Peyer's patch (tissue), 4 donors: ENCODE measurements around the gene CFDP1.

Source experiments
- POLR2A ChIP-seq, 2 donors: fragments of 450-650 bp; IDR thresholded peaks; one replicate each; pipeline ENCODE4 v1.5.1; 2017; ENCODE audit warnings: antibody characterized with exemption in 2 of 2, mild to moderate bottlenecking in 2 of 2, moderate library complexity in 2 of 2
- TF ChIP-seq, protein P1 (sequence below), 6 experiments: fragments of 450-650 bp in 4 of 6; fragments of 200-600 bp in 2 of 6; sonication (generic) in 1 of 6; IDR thresholded peaks; one replicate each; pipeline ENCODE4 v1.5.1; 2017 to 2019; ENCODE audit warnings: antibody characterized with exemption in 6 of 6, mild to moderate bottlenecking in 3 of 6, moderate library complexity in 1 of 6

DNA sequence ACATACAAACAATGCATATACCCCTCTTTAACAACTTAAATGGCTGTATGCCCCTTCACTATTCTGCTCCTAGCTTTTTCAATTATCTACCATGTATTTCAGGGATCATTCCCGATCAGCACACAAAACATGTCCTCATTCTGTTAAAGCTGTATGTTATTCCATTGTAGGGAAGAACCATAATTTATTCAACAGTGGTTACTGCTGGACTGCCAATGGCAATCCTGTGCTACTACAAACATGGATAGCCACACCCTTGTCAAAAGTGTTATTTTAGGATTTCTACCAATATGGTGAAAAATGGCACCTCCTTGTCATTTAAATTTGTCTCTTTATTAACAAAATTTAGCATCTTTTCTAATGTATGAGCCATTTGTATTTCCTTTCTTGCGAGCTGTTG, 96.8 kb downstream of the CFDP1 start:
- TF ChIP-seq, protein P1, sequence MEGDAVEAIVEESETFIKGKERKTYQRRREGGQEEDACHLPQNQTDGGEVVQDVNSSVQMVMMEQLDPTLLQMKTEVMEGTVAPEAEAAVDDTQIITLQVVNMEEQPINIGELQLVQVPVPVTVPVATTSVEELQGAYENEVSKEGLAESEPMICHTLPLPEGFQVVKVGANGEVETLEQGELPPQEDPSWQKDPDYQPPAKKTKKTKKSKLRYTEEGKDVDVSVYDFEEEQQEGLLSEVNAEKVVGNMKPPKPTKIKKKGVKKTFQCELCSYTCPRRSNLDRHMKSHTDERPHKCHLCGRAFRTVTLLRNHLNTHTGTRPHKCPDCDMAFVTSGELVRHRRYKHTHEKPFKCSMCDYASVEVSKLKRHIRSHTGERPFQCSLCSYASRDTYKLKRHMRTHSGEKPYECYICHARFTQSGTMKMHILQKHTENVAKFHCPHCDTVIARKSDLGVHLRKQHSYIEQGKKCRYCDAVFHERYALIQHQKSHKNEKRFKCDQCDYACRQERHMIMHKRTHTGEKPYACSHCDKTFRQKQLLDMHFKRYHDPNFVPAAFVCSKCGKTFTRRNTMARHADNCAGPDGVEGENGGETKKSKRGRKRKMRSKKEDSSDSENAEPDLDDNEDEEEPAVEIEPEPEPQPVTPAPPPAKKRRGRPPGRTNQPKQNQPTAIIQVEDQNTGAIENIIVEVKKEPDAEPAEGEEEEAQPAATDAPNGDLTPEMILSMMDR (IDR thresholded peaks at IDR 0.05): no peak
- TF ChIP-seq POLR2A (IDR thresholded peaks at IDR 0.05): no peak
